GM20000 (cell line): ENCODE data around the gene WWTR1.

Experiments
- DNase-seq: peaks from one replicate; pipeline ENCODE4 v3.0.0; 2012; ENCODE audit warnings: low spot score
- CTCF ChIP-seq: IDR thresholded peaks from 2 replicates; pipeline ENCODE4 v1.5.1; 2012; ENCODE audit warnings: mild to moderate bottlenecking, control low read depth; ENCODE audit errors: extremely low read depth, missing control alignments

The WWTR1 gene

GRCh38 chr3:149575961-149576564, 81.8 kb downstream of the WWTR1 start:
- no peak for TF ChIP-seq CTCF
- DNase-seq: no peak

DNA sequence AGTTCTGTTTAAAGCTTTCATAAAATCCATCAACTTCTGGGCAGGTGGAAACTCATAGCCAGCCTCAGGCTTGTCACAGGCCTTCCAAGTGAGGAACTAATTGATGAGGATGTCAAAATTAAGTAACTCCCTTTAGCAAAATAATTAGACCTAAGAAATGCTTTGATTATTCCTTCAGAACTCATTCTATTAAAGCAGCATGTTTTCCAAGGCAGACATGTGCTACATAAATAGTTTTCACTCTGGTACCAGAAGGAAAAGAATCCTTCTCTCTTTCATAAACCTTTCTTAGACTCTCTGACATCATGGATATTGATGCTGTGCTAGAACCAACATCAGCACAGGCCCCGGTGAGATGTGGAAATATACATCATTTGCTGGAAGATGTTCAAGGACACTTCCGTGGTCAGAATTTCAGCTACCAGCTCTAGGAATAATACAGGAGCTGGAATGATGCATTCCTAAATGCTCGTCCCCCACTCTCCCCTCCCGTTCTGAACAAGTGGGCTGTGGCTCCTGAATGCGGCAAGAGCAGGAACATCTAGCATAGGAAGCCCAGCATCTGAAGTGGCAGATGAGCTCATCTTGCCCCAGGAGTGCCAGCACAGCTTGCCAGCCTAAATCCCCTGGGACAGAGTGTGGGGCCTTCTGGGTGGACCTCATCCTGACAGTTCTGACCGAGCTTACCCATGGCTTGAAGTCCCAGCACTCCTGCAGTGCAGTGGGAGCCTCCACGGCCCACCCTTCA, 82.4 kb downstream of the WWTR1 start:
- no peak for DNase-seq
- no peak for TF ChIP-seq CTCF

- TF ChIP-seq CTCF: no peak
- no peak for DNase-seq
Observed at GRCh38 chr3:149572796-149573414, 84.9 kb downstream of the WWTR1 start.

DNA sequence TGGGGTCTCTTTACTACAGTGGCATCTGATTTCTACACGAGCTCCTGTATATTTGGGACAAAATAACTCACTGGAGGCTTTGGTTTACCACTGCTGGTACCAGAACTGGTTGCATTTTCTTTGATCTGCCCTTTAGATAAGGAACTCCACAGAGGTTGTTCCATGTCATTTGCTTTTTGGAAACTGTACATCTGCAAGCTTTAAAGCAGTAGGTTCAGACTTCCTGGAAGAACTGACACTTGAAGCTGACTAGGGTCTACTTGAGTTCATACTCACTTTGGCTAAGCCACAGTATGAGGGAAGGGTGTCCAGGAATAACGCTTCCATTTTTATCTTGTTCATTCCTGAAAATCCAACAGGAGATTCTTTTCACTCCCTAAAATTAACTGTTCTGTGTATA, 86.4 kb downstream of the WWTR1 start:
- no peak for DNase-seq
- TF ChIP-seq CTCF: no peak

- TF ChIP-seq CTCF: no peak
- DNase-seq: no peak
Observed at GRCh38 chr3:149570016-149570415, 87.8 kb downstream of the WWTR1 start.

DNA sequence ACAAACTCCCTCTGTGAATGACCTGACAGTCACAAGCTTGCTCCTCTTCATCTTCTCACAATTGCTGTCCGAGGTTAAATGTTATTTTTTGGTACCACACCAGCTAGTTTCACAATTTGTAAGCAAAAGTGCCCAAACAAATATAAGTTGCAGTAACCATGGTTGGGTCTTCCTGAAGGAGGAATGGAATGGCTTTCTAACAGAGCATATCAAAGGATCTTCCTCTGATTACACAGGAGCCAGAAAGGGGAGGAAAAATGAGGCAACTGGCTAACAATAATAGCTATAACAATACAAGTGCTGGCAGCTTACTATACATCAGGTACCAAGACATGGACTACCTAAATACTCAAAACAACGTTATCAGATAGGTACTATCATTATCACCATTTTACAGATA, 90.4 kb downstream of the WWTR1 start:
- no peak for TF ChIP-seq CTCF

DNA sequence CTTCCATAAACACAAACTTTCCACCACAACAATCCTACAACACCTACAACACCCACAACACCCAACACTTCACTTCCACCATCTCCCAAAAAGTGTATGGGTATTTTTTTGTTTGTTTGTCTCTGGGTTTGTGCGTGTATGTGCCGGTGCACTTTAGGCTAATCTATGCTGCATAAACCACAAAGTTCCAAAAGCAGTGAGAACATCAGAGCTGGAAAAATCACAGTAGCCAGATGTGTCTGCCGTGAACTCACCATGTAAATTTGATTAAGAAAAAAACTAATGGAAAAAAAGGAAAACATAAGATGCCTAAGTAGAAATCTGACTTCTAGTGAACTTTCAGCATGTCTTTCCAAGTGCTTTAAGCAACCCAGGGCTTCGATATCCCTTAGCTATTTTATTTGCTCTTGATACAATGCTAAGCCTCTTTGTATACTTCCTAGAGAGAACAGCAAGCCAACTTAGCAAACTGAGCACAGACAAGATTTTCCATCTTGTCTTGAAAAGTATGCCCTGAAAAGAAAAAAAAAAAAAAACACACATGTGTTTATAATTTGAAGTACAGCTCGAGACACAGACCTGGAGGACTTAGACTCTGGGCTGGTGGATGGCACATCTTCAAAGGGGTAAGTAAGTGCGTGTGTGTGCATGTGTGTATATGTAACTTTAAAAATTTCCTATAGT, 91.4 kb downstream of the WWTR1 start:
- no peak for DNase-seq
- no peak for TF ChIP-seq CTCF

More for the DNA sequence above, 90.4 kb downstream of the WWTR1 start:
- no peak for DNase-seq
